Stimulated activated CD4-positive, alpha-beta T cell treated with anti-CD3 and anti-CD28 coated beads, TNF-alpha, amount 100 ng/mL, for 24 hours (primary cell): ENCODE results near the gene CDADC1.
A peak's percentile ranks its signal among the peaks of the same experiment; 100 is the strongest.
"Not testable (repeated sequence)": the region's sequence is repeated elsewhere in the genome, so short reads cannot be mapped to it uniquely, and the experiment has no call there.

Experiments
- DNase-seq, 3 experiments: peaks; one replicate each; pipeline ENCODE4 v3.0.0-alpha.2; 2020; ENCODE audit warnings: low read depth in 3 of 3

The CDADC1 gene

GRCh38 chr13:49238621-49239020 is 9.1 kb upstream of the CDADC1 start:
- DNase-seq, result no peak

DNA sequence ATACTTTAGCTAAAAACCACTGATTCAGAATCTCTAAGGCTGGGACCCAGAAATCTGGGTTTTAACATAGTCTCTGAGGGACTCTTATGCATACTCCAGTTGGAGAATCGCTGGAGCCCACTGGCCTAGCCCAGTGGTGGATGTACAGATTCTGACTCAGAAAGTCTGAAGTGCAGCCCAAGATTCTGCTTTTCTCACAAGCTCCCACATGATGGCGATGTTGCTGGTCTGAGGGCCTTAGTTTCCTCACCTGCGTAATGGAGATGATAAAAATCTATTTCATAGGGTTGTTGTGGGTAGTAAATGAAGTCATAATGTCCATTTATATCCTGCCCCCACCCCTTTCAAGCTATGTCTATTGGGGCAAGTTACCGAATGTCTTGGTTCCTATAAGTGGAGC is 7.7 kb upstream of the CDADC1 start:
- peak in 2 of 3 experiments; percentile 6 to 22 for DNase-seq

DNA sequence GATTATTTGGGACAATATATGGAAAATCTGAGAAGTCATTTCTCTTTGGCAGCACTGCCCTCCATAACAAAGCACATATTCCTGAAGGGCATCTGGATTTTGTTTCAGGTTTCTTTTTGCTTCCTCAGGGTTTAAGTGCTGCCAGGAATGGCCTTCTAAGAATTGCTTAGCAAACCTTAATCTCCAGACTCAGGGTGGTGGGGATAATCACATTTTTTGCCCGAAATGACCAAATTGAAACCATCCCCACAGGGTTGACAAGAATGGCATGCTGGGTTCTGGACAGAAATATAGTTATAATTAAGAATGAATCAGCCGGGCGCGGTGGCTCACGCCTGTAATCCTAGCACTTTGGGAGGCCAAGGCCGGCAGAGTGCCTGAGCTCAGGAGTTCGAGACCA is 6.4 kb upstream of the CDADC1 start:
- no peak for DNase-seq

- DNase-seq, result no peak
These were observed 2.6 kb upstream of the CDADC1 start for GRCh38 chr13:49245101-49245500.

DNA sequence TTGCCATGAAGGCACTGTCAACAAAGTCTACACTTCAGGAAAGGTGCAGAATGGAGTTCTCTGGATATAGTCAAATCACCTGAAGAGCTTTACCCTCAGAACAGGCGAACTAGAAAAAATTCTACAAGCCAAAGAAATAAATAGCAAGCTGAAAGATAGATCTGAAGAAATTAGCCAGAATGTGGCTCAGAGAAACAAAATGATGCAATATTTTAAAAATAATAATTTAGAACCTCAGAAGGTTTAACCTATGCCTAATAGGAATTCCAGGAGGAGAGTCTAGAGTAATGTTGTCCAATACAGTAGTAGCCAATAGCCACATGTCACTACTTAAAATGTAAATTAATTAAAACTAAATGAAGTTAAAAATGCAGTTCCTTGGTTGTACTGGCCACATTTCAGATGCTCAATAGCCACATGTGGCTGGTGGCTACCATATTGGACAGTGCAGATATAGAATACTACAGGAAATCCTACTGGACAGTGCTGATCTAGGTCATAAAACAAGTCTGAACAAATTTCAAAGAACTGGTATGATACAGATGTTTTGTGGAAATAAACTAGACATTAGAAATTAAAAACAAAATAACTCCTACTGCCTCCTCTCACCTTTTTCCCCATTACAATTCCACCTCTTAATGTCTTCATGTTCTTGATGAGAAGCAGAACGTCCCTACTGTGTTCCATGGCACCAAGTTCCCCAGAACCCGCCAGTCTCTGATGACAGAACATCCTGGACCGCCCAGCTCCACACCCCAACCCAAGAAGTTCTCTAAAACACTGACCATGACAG is 679 bp upstream of the CDADC1 start:
- no peak for DNase-seq

DNA sequence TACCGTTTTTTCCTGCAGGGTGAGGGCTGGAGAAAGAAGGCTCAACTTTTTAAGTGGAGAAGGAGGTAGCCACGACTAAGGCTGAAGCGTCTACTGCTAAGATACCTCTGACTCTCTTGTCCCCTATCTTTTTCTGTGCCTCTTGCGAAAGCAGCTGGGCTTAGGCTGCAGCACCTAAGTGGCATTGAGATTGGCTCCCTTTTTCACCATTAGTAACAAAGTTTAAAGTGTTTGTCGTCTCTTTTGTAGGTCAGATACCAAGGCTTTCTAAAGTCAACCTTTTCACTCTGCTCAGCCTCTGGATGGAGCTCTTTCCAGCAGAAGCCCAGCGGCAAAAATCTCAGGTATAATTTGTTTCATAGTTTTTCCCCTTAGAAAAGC is 887 bp downstream of the CDADC1 start:
- no peak for DNase-seq

GRCh38 chr13:49251326-49251725 is 3.6 kb downstream of the CDADC1 start:
- DNase-seq, result no peak

DNA sequence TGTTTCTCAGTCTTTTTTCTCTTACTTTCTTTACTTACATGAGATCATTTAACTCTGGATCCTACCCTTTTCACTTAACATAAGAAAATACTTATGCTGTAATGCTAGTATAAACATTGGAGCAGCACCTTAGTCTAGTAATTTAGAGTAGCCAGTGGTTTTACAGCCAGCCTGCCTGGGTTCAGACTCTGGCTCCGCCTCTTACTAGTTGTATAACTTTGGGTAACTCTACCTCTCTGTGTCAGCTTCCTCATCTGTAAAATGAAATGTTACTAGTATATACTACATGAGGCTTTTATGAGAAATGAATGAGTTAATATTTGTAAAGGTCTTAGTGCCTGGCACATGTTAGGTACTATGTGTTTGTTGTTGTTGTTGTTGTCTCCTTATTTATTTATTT is 5.6 kb downstream of the CDADC1 start:
- DNase-seq, result no peak

- DNase-seq, result no peak
These were observed 6.3 kb downstream of the CDADC1 start for GRCh38 chr13:49254007-49254406.

DNA sequence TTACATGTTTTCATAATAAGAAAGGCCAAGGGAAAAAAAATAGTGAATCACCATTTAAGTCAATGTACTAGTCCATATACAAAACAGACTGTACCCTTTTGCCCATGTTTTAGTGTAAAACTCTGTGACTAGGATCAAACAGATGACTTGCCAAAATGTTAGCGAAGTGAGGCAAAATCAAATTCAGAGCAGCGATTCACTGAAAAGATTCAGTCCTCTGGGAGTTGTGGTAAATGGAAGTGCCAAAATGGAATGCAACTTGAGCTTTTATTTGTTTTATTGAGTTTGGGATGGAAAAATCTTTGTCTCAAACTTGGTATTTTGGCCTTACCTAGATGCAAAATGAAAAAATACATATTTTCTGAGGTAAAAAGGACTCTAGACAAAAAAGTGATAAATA is 9.1 kb downstream of the CDADC1 start:
- no peak for DNase-seq

DNA sequence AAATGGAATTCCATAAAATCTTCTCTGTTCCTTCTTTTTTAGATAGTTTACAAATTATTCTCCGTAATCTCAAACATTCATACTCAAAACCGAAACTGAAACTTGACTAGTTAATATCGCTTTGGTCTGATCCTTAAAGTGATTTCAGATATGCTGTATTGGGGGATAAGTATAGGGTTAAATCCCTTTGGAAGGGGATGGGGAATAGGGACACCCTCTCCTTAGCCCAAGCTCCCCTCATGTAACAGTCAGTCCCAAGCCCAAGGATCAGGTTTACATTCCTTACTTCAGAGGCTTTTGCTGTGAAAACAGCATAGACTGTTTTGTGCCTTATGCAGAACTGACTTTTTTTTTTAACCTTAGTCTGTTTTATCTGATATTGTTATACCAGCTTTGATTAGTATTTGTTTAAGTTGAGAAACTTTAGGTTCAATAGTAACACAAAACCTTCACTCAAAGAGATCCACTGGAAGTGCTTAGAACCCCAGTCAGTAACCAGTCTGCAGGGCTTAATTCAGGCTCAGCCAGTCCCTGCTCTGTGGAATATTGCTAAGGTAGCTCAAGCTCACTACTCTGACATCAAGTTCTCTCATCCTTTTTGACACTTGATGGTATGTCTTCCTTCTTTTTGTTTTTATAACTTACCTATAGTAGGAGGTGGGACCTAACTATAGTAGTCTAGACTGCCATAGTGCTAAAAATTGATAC is 10.5 kb downstream of the CDADC1 start:
- no peak for DNase-seq

DNA sequence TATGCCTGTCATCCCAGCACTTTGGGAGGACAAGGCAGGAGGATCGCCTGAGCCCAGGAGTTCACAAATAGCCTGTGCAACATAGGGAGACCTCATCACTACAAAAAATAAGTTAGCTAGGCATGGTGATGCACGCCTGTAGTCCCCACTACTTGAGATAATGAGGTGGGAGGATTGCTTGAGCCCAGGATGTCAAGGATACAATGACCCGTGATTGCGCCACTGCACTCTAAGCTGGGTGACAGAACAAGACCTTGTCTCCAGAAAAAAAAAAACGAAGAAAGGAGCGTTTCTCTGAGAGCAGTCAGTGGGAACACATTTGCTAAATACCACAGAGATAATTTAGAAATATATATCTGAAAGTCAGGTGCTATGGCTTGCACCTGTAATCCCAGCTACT is 11.9 kb downstream of the CDADC1 start:
- no peak for DNase-seq

- DNase-seq, result no peak
These were observed 14.9 kb downstream of the CDADC1 start for GRCh38 chr13:49262634-49263033.

- DNase-seq, result no peak
These were observed 18.1 kb downstream of the CDADC1 start for GRCh38 chr13:49265822-49266221.

DNA sequence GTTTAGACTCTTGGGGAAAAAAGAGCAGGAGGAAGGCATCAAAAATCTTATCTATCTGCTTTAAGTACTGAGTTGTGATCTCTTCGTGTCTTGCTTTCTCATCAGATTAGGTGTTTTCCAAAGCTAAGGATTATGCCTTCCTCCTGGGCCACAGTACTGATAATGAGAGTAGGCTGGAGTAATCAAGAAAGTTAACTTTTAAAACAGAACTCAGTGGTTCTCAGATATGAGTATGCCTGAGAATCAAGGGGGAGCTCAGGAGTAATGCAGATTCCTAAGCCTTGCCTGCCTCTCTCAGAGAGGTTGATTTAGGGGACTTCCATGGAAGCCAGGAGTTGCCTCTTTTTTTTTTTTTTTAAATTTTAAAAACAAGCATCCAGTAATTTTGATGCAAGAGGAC is 23.5 kb downstream of the CDADC1 start:
- DNase-seq, result no peak

DNA sequence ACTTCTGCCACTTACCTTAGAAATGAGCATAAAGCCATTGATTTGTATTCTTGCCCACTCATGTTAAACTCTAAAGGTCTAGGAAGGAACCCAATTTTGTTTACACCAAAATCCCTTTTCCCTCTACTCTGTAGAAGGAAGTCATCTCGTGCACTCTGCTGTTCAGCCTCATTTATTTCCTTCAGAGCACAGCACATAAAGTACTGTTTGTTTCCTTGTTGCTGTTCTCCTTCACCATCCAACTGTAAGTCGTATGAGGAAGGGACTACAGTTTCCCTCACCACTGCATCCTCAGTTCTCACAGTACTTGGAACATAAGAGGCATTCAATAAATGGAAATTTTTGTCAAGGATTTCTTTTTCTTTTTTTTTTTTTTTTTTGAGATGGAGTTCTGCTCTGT is 24.6 kb downstream of the CDADC1 start:
- DNase-seq, result no peak

DNA sequence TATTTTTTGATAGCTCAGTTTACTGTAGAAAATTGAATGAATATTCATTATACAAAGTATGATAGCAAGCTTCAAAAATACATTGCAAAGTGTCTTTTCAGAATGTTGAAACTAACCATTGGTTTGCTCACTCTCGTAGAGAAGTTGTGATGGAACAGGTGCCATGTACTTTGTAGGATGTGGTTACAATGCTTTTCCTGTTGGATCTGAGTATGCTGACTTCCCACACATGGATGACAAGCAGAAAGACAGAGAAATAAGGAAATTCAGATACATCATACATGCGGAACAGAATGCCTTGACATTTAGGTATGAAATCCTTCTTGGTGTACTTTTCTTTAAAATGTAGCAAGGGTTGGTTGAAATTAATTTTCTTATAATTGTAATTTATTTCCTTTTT is 30.5 kb downstream of the CDADC1 start:
- no peak for DNase-seq

DNA sequence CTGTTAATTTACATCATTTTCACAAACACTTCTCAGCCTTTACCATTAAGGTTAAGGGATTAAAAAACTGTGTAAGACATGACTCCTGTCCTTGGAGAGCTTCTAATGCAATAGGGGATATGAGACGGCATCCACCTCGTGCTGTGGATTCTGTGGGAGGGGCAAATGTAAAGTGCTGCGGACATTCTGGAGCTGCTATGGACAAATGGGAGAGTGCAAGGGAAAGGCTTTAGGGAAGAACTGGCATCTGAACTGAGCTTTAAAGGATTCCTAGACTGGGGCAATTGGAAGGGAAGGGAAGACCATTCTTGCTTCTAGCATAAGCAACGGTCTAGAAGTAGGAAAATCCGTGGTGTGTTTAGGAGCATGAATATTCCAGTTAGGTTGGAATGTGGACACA is 31.4 kb downstream of the CDADC1 start:
- no peak for DNase-seq

- no peak for DNase-seq
These were observed 32.2 kb downstream of the CDADC1 start for GRCh38 chr13:49279885-49280284.

DNA sequence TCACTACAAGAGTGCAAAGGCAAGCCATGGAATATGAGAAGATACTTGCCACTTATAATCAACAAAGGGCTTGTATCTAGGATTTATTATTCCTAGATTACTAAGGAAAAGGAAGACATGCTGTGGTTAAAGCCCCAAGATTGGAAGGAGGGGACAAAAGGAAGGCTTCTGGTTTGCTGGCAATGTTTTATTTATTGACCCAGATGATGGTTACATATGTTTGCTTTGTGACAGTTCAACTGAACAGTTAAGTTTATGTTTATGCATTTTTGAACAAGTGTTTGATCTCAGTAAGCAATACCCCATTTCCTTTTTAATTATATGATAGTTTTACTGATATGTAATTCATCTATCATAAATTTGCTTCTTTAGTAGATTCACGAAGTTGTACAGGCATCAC is 40.3 kb downstream of the CDADC1 start:
- DNase-seq, result no peak

DNA sequence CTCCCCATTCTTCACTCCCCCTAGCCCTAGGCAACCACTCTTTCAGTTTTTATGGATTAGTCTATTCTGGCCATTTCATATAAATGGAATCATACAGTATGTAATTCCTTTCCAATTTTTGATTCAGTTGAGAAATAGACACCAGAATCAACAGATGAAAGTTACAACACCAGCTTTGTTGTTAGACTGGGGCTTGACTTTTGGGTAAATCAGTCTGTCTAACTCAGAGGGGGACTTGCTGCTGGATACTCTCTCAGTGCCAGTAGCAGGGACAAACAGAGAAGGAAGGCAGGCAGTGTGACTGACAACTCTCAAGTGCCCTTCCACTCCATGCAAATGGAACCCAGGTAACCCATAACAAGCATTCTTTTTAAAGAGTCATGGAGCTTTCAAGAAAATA is 40.7 kb downstream of the CDADC1 start:
- DNase-seq, result no peak

GRCh38 chr13:49292742-49293486 is 45.2 kb downstream of the CDADC1 start:
- DNase-seq, result no peak

GRCh38 chr13:49294723-49295122 is 47.0 kb downstream of the CDADC1 start:
- DNase-seq, result not testable (repeated sequence)
